Stimulated activated CD4-positive, alpha-beta T cell treated with anti-CD3 and anti-CD28 coated beads, Interleukin-4, amount 100 ng/mL, for 1 hour (primary cell): ENCODE data around the gene CPLANE2.
"Not testable (repeated sequence)": the region's sequence is repeated elsewhere in the genome, so short reads cannot be mapped to it uniquely, and the experiment has no call there.

ENCODE experiments used
- DNase-seq: peaks from one replicate; pipeline ENCODE4 v3.0.0-alpha.2; 2020

CPLANE2 gene

GRCh38 chr1:16236511-16237342 is at the start of gene CPLANE2:
TSS of gene CPLANE2 (minus strand) at chr1:16237183. CDS start at chr1:16236742, 441 bp downstream.
- peak; percentile 96 for DNase-seq

GRCh38 chr1:16286122-16286521 is 49.1 kb upstream of the CPLANE2 start:
- DNase-seq: no peak

- no peak for DNase-seq
Observed at GRCh38 chr1:16281765-16282164, 44.8 kb upstream of the CPLANE2 start.

GRCh38 chr1:16279186-16279585 is 42.2 kb upstream of the CPLANE2 start:
- no peak for DNase-seq

- no peak for DNase-seq
Observed at GRCh38 chr1:16276302-16277030, 39.5 kb upstream of the CPLANE2 start.

- no peak for DNase-seq
Observed at GRCh38 chr1:16275591-16275990, 38.6 kb upstream of the CPLANE2 start.

- DNase-seq: no peak
Observed at GRCh38 chr1:16267690-16268180, 30.8 kb upstream of the CPLANE2 start.

- DNase-seq: no peak
Observed at GRCh38 chr1:16266411-16267118, 29.6 kb upstream of the CPLANE2 start.

GRCh38 chr1:16262067-16262466 is 25.1 kb upstream of the CPLANE2 start:
- no peak for DNase-seq

- no peak for DNase-seq
Observed at GRCh38 chr1:16260814-16261213, 23.8 kb upstream of the CPLANE2 start.

- DNase-seq: no peak
Observed at GRCh38 chr1:16258591-16259135, 21.7 kb upstream of the CPLANE2 start.

- no peak for DNase-seq
Observed at GRCh38 chr1:16257968-16258367, 21.0 kb upstream of the CPLANE2 start.

GRCh38 chr1:16257556-16257955 is 20.6 kb upstream of the CPLANE2 start:
- not testable (repeated sequence) for DNase-seq

- DNase-seq: no peak
Observed at GRCh38 chr1:16256478-16256877, 19.5 kb upstream of the CPLANE2 start.

GRCh38 chr1:16254263-16254928 is 17.4 kb upstream of the CPLANE2 start:
- no peak for DNase-seq

- DNase-seq: no peak
Observed at GRCh38 chr1:16253332-16253922, 16.4 kb upstream of the CPLANE2 start.

- DNase-seq: no peak
Observed at GRCh38 chr1:16252912-16253311, 15.9 kb upstream of the CPLANE2 start.

GRCh38 chr1:16251381-16251780 is 14.4 kb upstream of the CPLANE2 start:
- DNase-seq: no peak

GRCh38 chr1:16250524-16251251 is 13.7 kb upstream of the CPLANE2 start:
- DNase-seq: no peak

GRCh38 chr1:16249596-16250241 is 12.7 kb upstream of the CPLANE2 start:
- no peak for DNase-seq
